Measurements from ENCODE around the gene SYTL3. TPM values are rescaled to one million over a fixed set of nuclear protein-coding genes. Genes with fewer than 3 reads are reported as not detected.
A peak's percentile ranks its signal among the peaks of the same experiment; 100 is the strongest.

Gene SYTL3
- total and polyA plus RNA-seq, 2 donors from 2014 or later, result 3.1 to 16.0 TPM

- no peak overlapping the region for H3K27ac ChIP-seq (ENCODE audit: low read depth in 2 of 2, low read length in 2 of 2)
- intact Hi-C loops (cut with DNase I), result no loop called here
- TF ChIP-seq CTCF (IDR thresholded peaks at IDR 0.05; ENCODE audit: borderline replicate concordance, extremely low read depth, insufficient read depth), result no peak
- H3K4me1 ChIP-seq (ENCODE audit: control insufficient read depth in 2 of 3, insufficient read depth in 2 of 3, low read depth in 1 of 3, low read length in 3 of 3), result no peaks in the 10 kb centered on the region
- H3K9ac ChIP-seq (ENCODE audit: low read length in 3 of 3), result peak overlapping the region in 1 of 3 donors; percentile 26
- no peaks in the 10 kb centered on the region for H3K36me3 ChIP-seq (ENCODE audit: control insufficient read depth in 2 of 3, insufficient read depth in 3 of 3, low read length in 3 of 3)
- DNase-seq (peak in 3 of 5 donors; percentile 31 to 71 (median 60)), FAIRE-seq (no peak)
- peak overlapping the region in 1 of 3 donors; percentile 25 for H3K4me3 ChIP-seq (ENCODE audit: low read length in 3 of 3)
- H3K27me3 ChIP-seq (ENCODE audit: control insufficient read depth, insufficient read depth, low read length), result no peaks in the 10 kb centered on the region
- no peaks in the 10 kb centered on the region for H3K9me3 ChIP-seq (ENCODE audit: control insufficient read depth in 2 of 3, insufficient read depth in 1 of 3, low read length in 3 of 3)
Measured at GRCh38 chr6:158663625-158664165, 13.8 kb downstream of the SYTL3 start.

- H3K4me1 ChIP-seq (ENCODE audit: control insufficient read depth in 2 of 3, insufficient read depth in 2 of 3, low read depth in 1 of 3, low read length in 3 of 3), result no peaks in the 10 kb centered on the region
- H3K9me3 ChIP-seq (ENCODE audit: control insufficient read depth in 2 of 3, insufficient read depth in 1 of 3, low read length in 3 of 3), result no peaks in the 10 kb centered on the region
- no peak overlapping the region for H3K27ac ChIP-seq (ENCODE audit: low read depth in 2 of 2, low read length in 2 of 2)
- DNase-seq, result no peak
- no peak for TF ChIP-seq CTCF (IDR thresholded peaks at IDR 0.05; ENCODE audit: borderline replicate concordance, extremely low read depth, insufficient read depth)
- intact Hi-C loops (cut with DNase I), result no loop called here
- no peaks in the 10 kb centered on the region for H3K27me3 ChIP-seq (ENCODE audit: control insufficient read depth, insufficient read depth, low read length)
- FAIRE-seq, result no peak
- H3K36me3 ChIP-seq (ENCODE audit: control insufficient read depth in 2 of 3, insufficient read depth in 3 of 3, low read length in 3 of 3), result no peaks in the 10 kb centered on the region
- H3K9ac ChIP-seq (ENCODE audit: low read length in 3 of 3), result no peak overlapping the region
- H3K4me3 ChIP-seq (ENCODE audit: low read length in 3 of 3), result no peak overlapping the region
Measured at GRCh38 chr6:158665332-158665731, 15.5 kb downstream of the SYTL3 start.

GRCh38 chr6:158666628-158667359 is 16.9 kb downstream of the SYTL3 start:
- no peaks in the 10 kb centered on the region for H3K36me3 ChIP-seq (ENCODE audit: control insufficient read depth in 2 of 3, insufficient read depth in 3 of 3, low read length in 3 of 3)
- FAIRE-seq (no peak), DNase-seq (peak in 1 of 5 donors; percentile 44)
- TF ChIP-seq CTCF (IDR thresholded peaks at IDR 0.05; ENCODE audit: borderline replicate concordance, extremely low read depth, insufficient read depth), result no peak
- H3K9ac ChIP-seq (ENCODE audit: low read length in 3 of 3), result no peak overlapping the region
- no peaks in the 10 kb centered on the region for H3K27me3 ChIP-seq (ENCODE audit: control insufficient read depth, insufficient read depth, low read length)
- intact Hi-C loops (cut with DNase I), result no loop called here
- no peak overlapping the region for H3K27ac ChIP-seq (ENCODE audit: low read depth in 2 of 2, low read length in 2 of 2)
- H3K4me3 ChIP-seq (ENCODE audit: low read length in 3 of 3), result no peak overlapping the region
- H3K4me1 ChIP-seq (ENCODE audit: control insufficient read depth in 2 of 3, insufficient read depth in 2 of 3, low read depth in 1 of 3, low read length in 3 of 3), result no peaks in the 10 kb centered on the region
- no peaks in the 10 kb centered on the region for H3K9me3 ChIP-seq (ENCODE audit: control insufficient read depth in 2 of 3, insufficient read depth in 1 of 3, low read length in 3 of 3)
